Measurements from ENCODE around the gene SLC25A13. TPM values are rescaled to one million over a fixed set of nuclear protein-coding genes. Genes with fewer than 3 reads are reported as not detected.

SLC25A13 gene
- total RNA-seq, 1 donor from 2014 or later = 25.3 TPM

DNA sequence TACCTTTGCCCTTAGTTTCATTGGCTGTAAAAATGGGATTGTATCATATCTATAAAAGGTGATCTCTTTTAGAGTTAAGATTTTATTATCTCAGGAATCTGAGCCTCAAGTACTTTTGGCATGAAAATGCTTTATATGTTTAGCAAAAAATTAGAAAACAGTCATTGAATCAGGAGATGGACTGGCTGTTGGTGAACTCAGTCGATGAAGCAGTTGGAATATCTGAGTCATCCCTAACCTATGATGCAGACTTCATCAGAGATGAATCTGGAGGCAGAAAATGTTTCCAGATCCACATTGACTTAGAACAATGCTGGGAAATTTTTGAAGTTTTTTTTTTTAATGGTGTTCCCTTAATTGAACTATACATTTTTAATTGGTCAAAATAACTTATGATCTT, 228.5 kb downstream of the SLC25A13 start:
- no peak overlapping the region for H3K27ac ChIP-seq
- H3K4me1 ChIP-seq = no peaks in the 10 kb centered on the region
- H3K27me3 ChIP-seq = no peaks in the 10 kb centered on the region
- no peaks in the 10 kb centered on the region for H3K9me3 ChIP-seq
- DNase-seq (ENCODE audit: extremely low spot score in 2 of 2) = no peak
- no peaks in the 10 kb centered on the region for H3K36me3 ChIP-seq
- H3K4me3 ChIP-seq = no peak overlapping the region
- intact Hi-C loops (cut with DNase I) = no loop called here
- TF ChIP-seq, protein P1, sequence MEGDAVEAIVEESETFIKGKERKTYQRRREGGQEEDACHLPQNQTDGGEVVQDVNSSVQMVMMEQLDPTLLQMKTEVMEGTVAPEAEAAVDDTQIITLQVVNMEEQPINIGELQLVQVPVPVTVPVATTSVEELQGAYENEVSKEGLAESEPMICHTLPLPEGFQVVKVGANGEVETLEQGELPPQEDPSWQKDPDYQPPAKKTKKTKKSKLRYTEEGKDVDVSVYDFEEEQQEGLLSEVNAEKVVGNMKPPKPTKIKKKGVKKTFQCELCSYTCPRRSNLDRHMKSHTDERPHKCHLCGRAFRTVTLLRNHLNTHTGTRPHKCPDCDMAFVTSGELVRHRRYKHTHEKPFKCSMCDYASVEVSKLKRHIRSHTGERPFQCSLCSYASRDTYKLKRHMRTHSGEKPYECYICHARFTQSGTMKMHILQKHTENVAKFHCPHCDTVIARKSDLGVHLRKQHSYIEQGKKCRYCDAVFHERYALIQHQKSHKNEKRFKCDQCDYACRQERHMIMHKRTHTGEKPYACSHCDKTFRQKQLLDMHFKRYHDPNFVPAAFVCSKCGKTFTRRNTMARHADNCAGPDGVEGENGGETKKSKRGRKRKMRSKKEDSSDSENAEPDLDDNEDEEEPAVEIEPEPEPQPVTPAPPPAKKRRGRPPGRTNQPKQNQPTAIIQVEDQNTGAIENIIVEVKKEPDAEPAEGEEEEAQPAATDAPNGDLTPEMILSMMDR (IDR thresholded peaks at IDR 0.05) = no peak
- TF ChIP-seq POLR2AphosphoS5 (IDR thresholded peaks at IDR 0.05; ENCODE audit: insufficient read depth in 1 of 2, low read depth in 1 of 2) (no peak), POLR2A (IDR thresholded peaks at IDR 0.05) (no peak)

DNA sequence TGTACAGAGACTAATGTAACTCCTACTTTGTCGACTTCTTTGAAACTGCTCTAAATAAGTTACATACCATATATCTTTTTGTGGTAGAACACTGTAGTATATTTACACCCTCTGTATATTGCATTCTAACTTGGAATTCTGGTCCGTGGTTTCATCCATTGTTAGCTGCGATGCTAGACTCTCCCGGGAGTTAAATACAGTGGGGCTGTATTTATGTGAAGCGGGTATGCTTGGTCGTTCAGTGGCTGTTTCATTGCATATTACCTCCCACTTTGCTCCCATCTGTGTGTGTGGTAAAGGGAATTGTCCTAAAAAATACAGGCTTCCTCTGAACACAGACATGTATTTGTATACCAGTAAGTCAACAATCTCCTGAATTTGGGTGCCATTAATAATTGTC, 231.1 kb downstream of the SLC25A13 start:
- Histone ChIP-seq H3K4me1 (no peaks in the 10 kb centered on the region), H3K4me3 (no peak overlapping the region), H3K36me3 (no peaks in the 10 kb centered on the region), H3K27me3 (no peaks in the 10 kb centered on the region), H3K27ac (no peak overlapping the region), H3K9me3 (no peaks in the 10 kb centered on the region)
- no peak for DNase-seq (ENCODE audit: extremely low spot score in 2 of 2)
- TF ChIP-seq, protein P1 (IDR thresholded peaks at IDR 0.05) = no peak
- TF ChIP-seq POLR2A (IDR thresholded peaks at IDR 0.05) (no peak), POLR2AphosphoS5 (IDR thresholded peaks at IDR 0.05; ENCODE audit: insufficient read depth in 1 of 2, low read depth in 1 of 2) (no peak)
- intact Hi-C loops (cut with DNase I) = no loop called here

DNA sequence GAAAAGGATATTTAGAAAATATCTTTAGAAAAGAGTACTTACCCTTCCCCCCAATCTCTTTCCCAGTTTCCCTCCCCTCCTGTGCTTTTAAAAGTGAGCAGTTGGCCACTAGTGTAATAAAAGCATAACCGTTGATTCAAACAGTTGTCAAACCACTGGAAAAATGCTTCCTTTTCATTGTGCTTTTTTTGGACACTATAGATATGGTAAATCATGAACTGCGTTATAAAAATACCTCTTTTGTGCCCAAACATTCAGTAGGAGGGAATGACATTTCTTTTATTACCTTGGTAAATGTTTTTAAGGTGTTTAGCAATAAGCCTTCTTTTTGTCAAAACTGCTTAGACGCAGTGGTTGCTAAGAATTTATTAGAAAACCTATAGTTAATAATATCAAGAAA, 232.4 kb downstream of the SLC25A13 start:
- TF ChIP-seq POLR2A (IDR thresholded peaks at IDR 0.05) (no peak), POLR2AphosphoS5 (IDR thresholded peaks at IDR 0.05; ENCODE audit: insufficient read depth in 1 of 2, low read depth in 1 of 2) (no peak)
- TF ChIP-seq, protein P1 (IDR thresholded peaks at IDR 0.05) = no peak
- Histone ChIP-seq H3K9me3 (no peaks in the 10 kb centered on the region), H3K4me1 (no peaks in the 10 kb centered on the region), H3K4me3 (no peak overlapping the region), H3K36me3 (no peaks in the 10 kb centered on the region), H3K27ac (no peak overlapping the region), H3K27me3 (no peaks in the 10 kb centered on the region)
- no peak for DNase-seq (ENCODE audit: extremely low spot score in 2 of 2)
- intact Hi-C loops (cut with DNase I) = no loop called here

DNA sequence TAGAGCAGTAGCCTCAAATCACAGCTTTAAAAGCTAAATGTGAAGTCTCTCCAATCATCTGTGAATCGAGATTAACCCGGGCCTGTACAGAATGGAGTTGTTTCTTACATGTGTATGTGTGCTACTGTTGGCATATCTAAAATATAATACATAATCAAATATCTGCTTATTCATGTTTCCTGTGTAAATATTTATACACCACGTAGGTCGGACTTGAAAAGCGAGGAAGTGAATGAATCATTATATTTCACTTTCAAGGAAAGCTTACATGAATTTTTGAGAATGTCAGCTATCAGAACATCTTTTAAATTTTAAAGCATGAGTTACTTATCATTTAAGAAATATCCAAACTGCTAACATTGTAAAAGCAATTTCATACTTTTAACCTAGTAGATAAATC, 233.3 kb downstream of the SLC25A13 start:
- TF ChIP-seq, protein P1 (IDR thresholded peaks at IDR 0.05) = no peak
- no peak for TF ChIP-seq POLR2AphosphoS5 (IDR thresholded peaks at IDR 0.05; ENCODE audit: insufficient read depth in 1 of 2, low read depth in 1 of 2)
- TF ChIP-seq POLR2A (IDR thresholded peaks at IDR 0.05) = no peak
- H3K27me3 ChIP-seq = no peaks in the 10 kb centered on the region
- no peaks in the 10 kb centered on the region for H3K4me1 ChIP-seq
- H3K36me3 ChIP-seq = no peaks in the 10 kb centered on the region
- DNase-seq (ENCODE audit: extremely low spot score in 2 of 2) = no peak
- intact Hi-C loops (cut with DNase I) = no loop called here
- no peak overlapping the region for H3K27ac ChIP-seq
- H3K9me3 ChIP-seq = no peaks in the 10 kb centered on the region
- H3K4me3 ChIP-seq = no peak overlapping the region

DNA sequence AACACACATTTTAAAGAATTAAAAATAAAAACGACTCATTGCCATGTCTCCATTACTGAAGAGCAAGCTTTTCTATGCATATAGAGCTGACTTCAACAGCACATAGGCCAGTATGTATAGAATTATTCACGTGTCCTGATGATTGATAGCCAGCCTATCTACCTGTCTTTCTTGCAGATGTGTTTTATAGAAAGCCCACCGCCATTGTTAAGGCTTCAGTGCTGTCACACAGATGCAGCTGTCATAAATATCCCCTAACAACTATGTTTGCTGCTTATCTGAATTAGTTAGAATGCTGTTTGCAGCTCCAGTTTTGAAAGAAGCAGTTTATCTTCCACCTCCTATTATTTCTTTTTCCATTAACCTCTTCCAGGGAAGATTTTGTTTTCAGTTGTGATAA, 235.9 kb downstream of the SLC25A13 start:
- TF ChIP-seq, protein P1 (IDR thresholded peaks at IDR 0.05) = no peak
- TF ChIP-seq POLR2A (IDR thresholded peaks at IDR 0.05) (no peak), POLR2AphosphoS5 (IDR thresholded peaks at IDR 0.05; ENCODE audit: insufficient read depth in 1 of 2, low read depth in 1 of 2) (no peak)
- intact Hi-C loops (cut with DNase I) = no loop called here
- H3K4me3 ChIP-seq = no peak overlapping the region
- H3K4me1 ChIP-seq = no peaks in the 10 kb centered on the region
- no peaks in the 10 kb centered on the region for H3K27me3 ChIP-seq
- no peak for DNase-seq (ENCODE audit: extremely low spot score in 2 of 2)
- no peaks in the 10 kb centered on the region for H3K9me3 ChIP-seq
- H3K36me3 ChIP-seq = no peaks in the 10 kb centered on the region
- no peak overlapping the region for H3K27ac ChIP-seq

Measured in vagina (tissue), 2 donors.